GM12874 (cell line): ENCODE data around the gene PCIF1.

ENCODE experiments used
- CTCF ChIP-seq: IDR thresholded peaks from 2 replicates; pipeline ENCODE4 v1.5.1; 2011; ENCODE audit warnings: low read depth, mild to moderate bottlenecking, control low read depth, low read length, moderate library complexity; ENCODE audit not compliant: insufficient read depth

PCIF1 gene

GRCh38 chr20:45976086-45976485 is 41.6 kb downstream of the PCIF1 start:
- TF ChIP-seq CTCF: no peak

GRCh38 chr20:45981261-45981660 is 46.8 kb downstream of the PCIF1 start:
- no peak for TF ChIP-seq CTCF

GRCh38 chr20:45983279-45983743 is 48.8 kb downstream of the PCIF1 start:
- TF ChIP-seq CTCF: no peak

GRCh38 chr20:45985573-45985972 is 51.1 kb downstream of the PCIF1 start:
- TF ChIP-seq CTCF: no peak

GRCh38 chr20:45987108-45987780 is 52.8 kb downstream of the PCIF1 start:
- TF ChIP-seq CTCF: peak; percentile 92

GRCh38 chr20:45991616-45992015 is 57.1 kb downstream of the PCIF1 start:
- TF ChIP-seq CTCF: no peak

- no peak for TF ChIP-seq CTCF
Measured at GRCh38 chr20:45993197-45993951, 58.9 kb downstream of the PCIF1 start.
